T-helper 2 cell (primary cell): ENCODE measurements around the gene MUC20.
"Not testable (repeated sequence)": the region's sequence is repeated elsewhere in the genome, so short reads cannot be mapped to it uniquely, and the experiment has no call there.

Experiments used
- DNase-seq, 5 experiments: peaks; one replicate each; pipeline versions ENCODE4 v3.0.0 to v3.0.0-alpha.2; 2012 to 2022

MUC20 gene

DNA sequence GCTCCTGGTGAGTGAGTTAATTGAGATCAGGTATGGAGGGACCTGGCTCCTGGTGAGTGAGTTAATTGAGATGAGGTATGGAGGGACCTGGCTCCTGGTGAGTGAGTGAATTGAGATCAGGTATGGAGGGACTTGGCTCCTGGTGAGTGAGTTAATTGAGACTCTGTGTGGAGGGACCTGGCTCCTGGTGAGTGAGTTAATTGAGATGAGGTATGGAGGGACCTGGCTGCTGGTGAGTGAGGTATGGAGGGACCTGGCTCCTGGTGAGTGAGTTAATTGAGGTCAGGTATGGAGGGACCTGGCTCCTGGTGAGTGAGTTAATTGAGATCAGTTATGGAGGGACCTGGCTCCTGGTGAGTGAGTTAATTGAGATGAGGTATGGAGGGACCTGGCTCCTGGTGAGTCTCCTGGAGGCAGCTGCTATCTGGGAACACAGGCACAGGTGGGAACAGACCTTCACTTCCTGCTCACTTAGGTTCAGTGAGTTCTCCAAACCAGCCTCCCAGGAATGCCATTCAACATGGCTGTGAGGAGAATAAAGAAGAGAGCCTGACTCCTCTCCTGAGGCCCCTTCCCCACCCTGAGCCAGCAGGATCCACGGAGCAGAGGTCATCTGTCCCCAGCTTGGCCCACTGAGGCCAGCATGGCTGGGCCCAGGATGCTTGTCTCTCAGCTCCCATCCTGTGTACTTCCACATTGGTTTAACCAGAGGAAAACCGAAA lies 9.5 kb upstream of the MUC20 start:
- DNase-seq, result not testable (repeated sequence)

DNA sequence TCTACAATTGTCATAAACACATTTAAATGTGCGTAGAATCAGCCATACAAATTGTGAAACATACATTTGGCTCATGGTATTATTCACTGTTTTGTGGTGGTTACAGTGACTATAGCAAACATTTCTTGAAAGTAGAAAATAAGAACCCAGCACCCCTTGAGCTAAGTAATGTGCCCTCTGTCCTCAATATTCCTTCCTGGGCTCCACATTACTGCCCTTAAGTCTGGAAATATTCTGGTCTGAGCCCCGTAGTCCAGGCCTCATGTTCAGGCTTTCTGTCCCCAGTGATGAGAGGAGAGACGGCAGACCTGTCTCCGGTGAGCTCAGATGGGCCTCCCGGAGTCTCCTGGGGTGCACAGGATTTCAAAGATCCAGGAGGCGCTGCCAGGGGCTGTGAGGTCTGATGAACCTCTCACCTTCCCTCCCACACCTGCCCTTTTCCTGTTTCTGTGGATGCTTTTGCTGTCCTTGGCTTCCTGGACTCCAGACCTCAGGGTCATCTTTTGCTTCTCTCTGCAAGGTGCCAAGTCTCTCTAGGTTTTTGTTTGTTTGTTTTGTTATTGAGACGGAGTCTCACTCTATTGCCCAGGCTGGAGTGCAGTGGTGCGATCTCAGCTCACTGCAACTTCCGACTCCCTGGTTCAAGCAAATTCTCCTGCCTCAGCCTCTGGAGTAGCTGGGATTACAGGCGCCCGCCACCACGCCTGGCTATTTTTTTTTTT lies 8.8 kb upstream of the MUC20 start:
- peak in 1 of 5 experiments; percentile 50 for DNase-seq

DNA sequence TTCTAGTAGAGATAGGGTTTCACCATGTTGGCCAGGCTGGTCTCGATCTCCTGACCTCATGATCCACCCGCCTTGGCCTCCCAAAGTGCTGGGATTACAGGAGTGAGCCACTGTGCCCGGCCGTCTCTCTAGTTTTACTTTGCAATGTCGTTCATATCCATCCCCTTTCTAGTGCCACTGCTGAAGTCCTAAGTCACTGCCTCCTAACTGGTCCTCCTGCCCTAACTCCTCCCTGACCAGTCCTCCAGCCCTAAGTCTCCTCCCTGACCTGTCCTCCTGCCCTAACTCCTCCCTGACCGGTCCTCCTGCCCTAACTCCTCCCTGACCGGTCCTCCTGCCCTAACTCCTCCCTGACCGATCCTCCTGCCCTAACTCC lies 8.3 kb upstream of the MUC20 start:
- DNase-seq, result peak in 1 of 5 experiments; percentile 76

DNA sequence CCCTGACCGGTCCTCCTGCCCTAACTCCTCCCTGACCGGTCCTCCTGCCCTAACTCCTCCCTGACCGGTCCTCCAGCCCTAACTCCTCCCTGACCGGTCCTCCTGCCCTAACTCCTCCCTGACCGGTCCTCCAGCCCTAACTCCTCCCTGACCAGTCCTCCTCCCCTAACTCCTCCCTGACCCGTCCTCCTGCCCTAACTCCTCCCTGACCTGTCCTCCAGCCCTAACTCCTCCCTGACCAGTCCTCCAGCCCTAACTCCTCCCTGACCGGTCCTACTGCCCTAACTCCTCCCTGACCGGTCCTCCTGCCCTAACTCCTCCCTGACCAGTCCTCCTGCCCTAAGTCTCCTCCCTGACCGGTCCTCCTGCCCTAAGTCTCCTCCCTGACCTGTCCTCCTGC lies 7.6 kb upstream of the MUC20 start:
- DNase-seq, result peak in 1 of 5 experiments; percentile 70

DNA sequence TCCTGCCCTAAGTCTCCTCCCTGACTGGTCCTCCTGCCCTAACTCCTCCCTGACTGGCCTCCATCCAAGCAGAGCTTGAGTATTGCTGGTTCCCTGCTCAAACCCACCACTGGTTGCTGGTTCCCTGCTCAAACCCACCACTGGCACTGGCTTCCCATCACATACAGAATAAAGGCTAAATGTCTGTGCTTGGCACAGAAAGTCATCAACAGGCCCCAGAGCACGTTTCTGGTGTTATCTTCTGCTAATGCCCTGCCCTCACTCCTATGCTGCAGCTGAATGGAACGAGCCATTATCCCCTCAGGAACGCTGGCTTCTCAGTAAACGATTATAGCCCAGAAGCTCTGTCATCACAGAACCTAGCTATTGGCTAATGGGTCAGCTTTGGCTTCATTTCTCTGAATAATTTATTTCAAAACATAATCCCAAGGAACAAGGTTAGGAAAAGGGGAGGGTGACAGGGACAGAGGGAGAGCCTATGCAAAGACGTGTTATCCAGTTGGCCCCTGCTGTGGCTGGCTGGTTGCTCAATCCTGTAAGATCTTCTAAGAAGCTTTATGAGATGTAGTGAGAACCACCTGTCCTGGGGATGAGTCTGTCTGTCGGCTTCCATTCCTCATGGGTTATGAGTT lies 6.3 kb upstream of the MUC20 start:
- peak in 1 of 5 experiments; percentile 61 for DNase-seq

DNA sequence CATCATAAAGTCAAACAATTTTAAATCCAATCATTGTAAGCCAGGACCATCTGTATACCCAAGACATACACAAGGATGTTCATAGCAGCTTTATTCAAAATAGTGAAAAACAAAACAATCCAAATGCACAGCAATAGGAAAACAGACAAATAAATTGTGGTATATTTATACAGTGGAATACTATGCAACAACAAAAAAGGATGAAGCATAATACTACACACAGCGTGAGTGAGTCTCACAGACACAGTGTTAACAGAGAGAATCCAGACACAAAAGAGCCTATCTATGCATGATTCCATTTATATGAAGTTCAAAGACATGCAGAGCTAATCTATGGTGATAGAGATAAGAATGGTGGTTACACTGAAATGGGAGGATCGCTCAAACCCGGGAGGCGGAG lies 5.6 kb upstream of the MUC20 start:
- DNase-seq, result no peak

DNA sequence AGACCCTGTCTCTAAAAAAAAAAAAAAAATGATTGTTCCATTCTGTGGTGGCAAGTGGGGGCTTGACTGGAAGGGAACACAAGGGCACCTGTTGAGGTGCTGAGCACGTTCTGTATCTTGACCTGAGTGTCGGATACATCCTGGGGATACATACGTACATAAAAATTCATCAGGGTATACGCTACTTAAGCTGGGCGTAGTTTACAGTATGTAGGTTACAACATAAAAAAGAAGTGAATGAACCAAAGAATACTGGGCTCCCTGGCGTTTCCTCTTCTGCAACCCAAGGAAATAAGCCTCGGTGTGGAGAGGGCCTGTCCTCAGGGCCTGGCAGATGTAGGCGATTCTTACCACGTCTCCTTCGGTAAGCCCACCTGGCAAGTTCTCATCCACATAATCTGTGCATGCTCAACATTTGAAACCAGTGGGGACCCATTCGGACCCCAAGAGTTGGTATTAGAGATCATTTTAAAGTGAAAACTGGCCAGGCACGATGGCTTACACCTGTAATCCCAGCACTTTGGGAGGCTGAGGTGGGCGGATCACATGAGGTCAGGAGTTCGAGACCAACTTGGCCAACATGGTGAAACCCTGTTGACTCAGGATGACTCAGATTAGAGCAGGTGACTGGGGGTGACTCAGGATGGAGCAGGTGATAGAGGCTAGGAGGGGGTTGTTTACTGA lies 5.1 kb upstream of the MUC20 start:
- DNase-seq, result no peak

DNA sequence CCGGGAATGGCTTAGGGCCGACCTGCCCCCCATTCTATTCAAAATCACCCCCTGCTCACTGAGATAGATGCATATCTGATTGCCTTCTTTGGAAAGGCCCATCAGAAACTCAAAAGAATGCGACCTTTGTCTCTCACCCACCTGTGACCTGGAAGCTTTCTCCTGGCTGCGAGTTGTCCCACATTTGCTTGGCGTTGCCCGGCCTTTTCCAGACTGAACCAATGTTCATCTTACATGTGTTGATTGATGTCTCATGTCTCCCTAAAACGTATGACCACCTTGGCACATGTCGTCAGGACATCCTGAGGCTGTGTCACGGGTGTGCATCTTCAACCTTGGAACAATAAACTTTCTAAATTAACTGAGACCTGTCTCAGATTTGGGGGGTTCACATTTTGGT lies 3.4 kb upstream of the MUC20 start:
- DNase-seq, result no peak

DNA sequence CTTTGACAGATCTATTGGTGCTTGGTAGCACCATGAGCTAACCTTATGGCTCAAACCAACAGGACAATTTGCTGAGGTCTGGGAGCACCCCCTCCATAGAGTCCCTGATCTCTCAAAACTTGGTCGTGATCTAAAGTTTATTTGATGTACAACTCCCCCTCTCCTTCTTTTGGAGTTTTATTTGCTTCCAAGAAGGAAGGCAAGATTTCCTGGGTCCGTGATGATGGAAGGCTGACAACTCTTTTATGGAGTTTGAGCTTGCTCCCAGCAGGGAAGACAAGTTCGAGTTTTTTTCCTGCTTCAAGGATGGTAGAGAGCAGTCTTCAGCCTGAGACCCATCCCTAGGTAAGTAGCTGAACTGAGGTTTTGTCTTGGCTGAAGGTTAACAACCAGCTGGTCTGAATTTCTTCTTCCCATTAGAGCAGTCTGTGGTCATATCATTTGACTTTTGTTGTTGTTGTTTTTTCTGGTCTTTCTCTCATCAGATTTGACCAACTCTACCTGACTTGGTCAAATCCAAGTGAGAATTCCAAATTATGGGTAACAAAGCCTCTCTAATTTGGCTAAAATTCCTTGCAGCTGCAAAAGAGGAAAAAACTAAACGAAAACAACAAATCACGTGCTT lies 2.8 kb upstream of the MUC20 start:
- no peak for DNase-seq

DNA sequence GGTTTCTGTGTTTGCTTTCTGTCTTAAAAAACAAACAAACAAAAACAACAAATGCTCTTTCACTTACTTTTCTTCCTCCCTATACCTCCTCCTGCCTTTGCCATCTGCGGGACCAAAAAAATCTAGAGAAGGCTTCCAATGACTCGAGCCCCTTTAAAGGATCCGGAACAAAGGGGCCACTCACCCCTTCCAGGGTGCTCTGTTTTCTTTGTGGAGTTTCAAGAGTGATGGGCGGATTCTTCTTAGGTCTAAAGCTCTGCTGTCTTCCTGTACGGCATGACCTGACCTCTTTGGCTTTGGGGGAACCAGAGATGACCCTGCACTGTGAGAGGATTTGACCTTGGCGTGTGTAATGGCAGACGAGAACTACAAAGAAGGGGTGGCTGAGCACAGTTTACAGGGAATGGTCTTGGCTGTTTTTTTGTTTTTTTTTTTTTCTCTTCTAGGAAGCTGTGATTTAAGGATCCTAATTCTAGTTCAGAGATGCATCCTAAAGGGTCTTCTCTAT lies 2.2 kb upstream of the MUC20 start:
- DNase-seq, result no peak

DNA sequence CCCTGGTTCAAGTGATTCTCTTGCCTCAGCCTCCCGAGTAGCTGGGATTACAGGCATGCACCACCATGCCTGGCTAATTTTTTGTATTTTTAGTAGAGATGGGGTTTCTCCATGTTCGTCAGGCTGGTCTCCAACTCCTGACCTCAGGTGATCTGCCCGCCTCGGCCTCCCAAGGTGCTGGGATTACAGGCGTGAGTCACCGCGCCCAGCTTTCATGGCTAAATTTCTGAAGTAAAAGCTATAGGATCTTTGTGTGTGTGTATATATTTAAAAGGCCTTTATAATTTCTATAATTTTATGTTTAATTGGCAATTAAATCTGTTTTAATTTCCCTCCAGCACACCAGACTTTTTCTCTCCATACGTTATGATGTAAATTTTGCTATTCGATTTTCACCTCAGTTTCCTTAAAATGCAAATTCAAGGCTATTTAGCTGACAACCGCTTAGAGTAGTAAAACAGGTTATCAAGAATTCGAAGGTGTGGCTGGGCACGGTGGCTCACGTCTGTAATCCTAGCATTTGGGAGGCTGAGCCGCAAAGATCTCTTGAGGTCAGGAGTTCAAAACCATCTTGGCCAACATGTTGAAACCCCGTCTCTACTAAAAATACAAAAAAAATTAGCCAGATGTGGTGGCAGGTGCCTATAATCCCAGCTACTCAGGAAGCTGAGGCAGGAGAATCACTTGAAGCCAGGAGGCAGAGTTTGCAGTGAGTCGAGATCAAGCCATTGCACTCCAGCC lies 1.1 kb upstream of the MUC20 start:
- not testable (repeated sequence) for DNase-seq

DNA sequence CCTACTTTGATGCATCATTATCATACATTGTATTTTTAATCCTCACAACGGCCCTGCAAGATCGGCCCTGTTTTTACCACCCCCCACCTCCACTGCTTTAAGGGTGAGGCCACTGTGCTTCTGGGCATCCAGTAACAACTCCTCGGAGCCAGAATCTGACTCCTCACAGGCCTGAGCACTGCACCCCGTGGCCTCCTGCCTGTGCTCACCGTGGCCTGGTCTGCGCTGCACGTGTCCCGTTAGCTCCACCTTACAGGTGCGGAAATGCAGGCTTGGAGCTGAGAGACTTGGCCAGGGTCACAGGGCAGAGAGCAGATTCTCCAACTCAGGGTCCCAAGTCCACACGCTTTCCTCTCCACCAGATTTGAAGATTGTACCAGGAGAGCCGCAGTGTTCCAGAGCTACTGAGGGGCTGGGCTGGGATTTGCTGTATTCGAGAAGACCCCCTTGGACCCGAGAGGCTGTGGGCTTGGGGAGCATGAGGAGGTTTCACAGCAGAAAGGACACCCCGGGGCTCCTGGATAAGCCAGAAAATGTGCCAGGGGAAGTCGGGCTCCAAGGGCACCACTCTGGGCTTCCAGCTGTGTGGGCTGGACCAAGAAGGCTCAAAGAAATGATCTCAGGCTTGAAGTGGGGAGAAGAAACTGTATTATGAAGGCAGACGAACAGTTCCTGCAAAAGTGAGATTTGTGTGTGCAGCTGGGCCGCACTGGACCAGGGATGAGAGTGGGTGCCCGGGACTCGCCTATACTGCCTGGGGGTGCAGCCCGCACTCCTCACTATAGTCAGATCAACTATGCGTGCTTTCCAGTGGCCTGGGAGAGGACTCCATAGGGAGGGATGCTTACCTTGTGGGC lies 1.6 kb downstream of the MUC20 start:
- DNase-seq, result not testable (repeated sequence)

DNA sequence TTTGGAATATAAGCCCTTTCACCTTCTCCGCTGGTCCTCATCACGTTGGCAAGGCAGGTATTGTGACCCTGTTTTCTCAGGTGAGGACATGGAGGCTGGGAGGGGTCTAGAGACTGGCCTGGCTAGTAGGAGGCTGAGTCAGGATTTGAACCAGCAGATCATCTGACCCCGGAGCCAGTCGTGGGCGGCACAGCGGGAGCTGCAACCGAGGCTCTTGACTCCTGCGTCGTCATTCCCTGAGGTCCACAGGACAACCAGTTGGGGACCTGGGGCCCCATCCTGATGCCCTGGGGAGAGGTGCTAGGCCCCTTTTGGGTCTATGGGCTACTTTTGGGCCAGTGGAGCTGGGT lies 2.2 kb downstream of the MUC20 start:
- not testable (repeated sequence) for DNase-seq

DNA sequence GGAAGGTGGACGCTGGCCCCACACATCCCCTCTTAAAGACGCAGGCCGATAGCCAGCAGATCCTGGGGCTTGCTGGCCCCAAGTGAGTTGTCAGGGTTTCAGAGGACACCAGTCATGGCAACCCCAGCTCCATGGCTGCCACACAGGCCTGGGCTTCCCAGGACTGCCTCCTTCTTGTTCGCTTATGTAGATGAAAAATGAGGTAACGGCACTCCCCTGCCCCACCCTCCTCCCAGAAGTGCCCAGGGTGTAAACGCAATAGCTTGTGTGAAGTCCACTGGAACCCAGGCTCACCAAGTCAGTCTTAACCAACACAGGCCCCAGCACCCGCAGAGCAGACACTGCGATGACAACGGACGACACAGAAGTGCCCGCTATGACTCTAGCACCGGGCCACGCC lies 3.6 kb downstream of the MUC20 start:
- not testable (repeated sequence) for DNase-seq

DNA sequence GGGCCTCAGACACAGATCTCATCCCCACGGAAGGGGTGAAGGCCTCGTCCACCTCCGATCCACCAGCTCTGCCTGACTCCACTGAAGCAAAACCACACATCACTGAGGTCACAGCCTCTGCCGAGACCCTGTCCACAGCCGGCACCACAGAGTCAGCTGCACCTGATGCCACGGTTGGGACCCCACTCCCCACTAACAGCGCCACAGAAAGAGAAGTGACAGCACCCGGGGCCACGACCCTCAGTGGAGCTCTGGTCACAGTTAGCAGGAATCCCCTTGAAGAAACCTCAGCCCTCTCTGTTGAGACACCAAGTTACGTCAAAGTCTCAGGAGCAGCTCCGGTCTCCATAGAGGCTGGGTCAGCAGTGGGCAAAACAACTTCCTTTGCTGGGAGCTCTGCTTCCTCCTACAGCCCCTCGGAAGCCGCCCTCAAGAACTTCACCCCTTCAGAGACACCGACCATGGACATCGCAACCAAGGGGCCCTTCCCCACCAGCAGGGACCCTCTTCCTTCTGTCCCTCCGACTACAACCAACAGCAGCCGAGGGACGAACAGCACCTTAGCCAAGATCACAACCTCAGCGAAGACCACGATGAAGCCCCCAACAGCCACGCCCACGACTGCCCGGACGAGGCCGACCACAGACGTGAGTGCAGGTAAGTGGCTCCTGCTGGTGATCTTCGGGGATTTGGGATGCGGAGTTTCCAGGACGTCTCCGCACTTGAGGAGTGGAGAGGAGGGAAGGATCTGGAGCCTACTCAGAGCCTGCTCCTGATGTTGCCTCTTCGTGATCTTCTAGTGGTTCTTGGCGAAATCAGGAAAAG lies 5.3 kb downstream of the MUC20 start:
- not testable (repeated sequence) for DNase-seq

DNA sequence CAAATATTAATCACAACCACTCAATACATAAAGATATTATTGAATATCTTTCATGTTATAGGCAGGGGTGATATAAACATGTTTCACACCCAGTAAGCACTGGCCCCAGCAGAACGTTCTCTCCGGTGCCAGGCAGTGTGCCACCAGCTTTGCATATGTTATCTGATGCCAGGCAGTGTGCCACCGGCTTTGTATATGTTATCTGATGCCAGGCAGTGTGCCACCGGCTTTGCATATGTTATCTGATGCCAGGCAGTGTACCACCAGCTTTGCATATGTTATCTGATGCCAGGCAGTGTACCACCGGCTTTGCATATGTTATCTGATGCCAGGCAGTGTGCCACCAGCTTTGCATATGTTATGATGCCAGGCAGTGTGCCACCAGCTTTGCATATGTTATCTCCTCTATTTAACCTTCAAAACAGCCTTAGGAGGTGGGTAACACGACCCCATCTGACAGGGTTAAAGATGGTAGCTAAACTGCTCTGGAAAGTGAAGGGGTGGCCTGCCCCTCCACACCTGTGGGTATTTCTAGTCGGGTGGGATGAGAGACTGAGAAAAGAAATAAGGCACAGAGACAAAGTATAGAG lies 6.9 kb downstream of the MUC20 start:
- peak in 1 of 5 experiments; percentile 97 for DNase-seq

DNA sequence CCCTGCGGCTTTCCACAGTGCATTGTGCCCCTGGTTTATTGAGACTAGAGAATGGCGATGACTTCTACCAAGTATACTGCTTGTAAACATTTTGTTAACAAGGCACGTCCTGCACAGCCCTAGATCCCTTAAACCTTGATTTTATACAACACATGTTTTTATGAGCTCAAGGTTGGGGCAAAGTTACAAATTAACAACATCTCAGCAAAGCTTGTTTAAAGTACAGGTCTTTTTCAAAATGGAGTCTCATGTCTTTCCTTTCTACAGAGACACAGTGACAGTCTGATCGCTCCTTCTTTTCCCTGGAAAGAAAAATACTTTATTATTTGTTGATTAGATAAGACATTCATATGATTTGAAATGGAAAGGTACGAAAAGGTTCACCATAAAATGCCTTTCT lies 8.0 kb downstream of the MUC20 start:
- DNase-seq, result not testable (repeated sequence)

DNA sequence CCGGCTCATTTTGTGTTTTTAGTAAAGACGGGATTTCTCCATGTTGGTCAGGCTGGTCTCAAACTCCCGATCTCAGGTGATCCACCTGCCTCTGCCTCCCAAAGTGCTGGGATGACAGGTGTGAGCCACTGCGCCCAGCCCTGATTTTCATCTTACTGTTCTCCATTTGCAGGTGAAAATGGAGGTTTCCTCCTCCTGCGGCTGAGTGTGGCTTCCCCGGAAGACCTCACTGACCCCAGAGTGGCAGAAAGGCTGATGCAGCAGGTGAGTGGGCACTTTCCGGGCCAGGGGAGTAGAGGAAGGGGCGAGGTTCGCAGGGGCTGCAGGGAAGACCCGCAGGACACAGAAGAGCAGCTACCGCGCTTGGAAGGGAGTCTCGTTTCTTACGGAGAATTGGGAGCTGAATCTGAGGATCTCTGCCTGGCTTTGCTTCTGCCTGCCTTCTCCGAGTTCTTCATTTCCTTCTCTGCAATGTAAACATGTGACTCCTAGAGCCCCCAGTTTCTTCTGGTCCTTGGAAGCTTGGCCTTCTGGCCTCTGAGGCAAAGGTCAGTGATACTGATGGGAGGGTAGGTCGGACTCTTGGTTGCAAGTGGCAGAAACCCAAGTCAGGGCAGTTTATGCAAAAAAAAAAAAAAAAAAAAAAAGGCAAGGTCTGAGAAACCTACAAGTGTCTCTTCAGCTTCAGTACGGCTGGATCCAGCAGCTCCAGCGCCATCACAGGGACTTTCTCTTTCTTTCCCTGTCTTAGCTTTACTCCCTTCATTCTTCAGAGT lies 8.9 kb downstream of the MUC20 start:
- no peak for DNase-seq
